SU-DHL-6 (cell line): ENCODE results near the gene MGAT1.

Experiments used
- H2AFZ ChIP-seq: fragments of 200-600 bp; sonication (generic); 2 replicates; pipeline ENCODE4 v1.6.1; 2014; ENCODE audit warnings: low read depth, mild to moderate bottlenecking, moderate library complexity, mixed read lengths, antibody characterized with exemption, low read length; ENCODE audit not compliant: severe bottlenecking
- H3F3A ChIP-seq: fragments of 200-600 bp; shearing (Covaris generic); 2 replicates; pipeline ENCODE4 v1.6.0; 2016; ENCODE audit warnings: antibody characterized with exemption, mild to moderate bottlenecking; ENCODE audit not compliant: insufficient read depth
- H3K27ac ChIP-seq: fragments of 200-600 bp; sonication (generic); 2 replicates; pipeline ENCODE4 v1.5.1; 2016; ENCODE audit warnings: low read depth, mild to moderate bottlenecking, low read length, moderate library complexity, mixed read lengths
- H3K27me3 ChIP-seq: fragments of 200-600 bp; sonication (generic), shearing (Covaris generic); 2 replicates; pipeline ENCODE4 v1.6.0; 2014; ENCODE audit warnings: mild to moderate bottlenecking, low read length
- H3K36me3 ChIP-seq: fragments of 200-600 bp; sonication (generic); 2 replicates; pipeline ENCODE4 v1.6.1; 2014; ENCODE audit warnings: mild to moderate bottlenecking, low read length, mixed read lengths
- H3K4me2 ChIP-seq: fragments of 300-600, 200-600 bp; shearing (Covaris generic), sonication (generic); 2 replicates; pipeline ENCODE4 v1.6.0; 2014; ENCODE audit warnings: low read length, low read depth, mild to moderate bottlenecking; ENCODE audit not compliant: poor library complexity, severe bottlenecking
- H3K4me3 ChIP-seq: fragments of 200-600 bp; sonication (generic); 2 replicates; pipeline ENCODE4 v1.5.1; 2014; ENCODE audit warnings: antibody characterized with exemption, low read length, mild to moderate bottlenecking, mixed read lengths; ENCODE audit not compliant: insufficient read depth, poor library complexity, severe bottlenecking
- H3K79me2 ChIP-seq: fragments of 200-600 bp; sonication (generic); 2 replicates; pipeline ENCODE4 v1.6.1; 2014; ENCODE audit warnings: mild to moderate bottlenecking, low read length, moderate library complexity; ENCODE audit not compliant: insufficient read depth
- H3K9ac ChIP-seq: fragments of 200-600 bp; sonication (generic); 2 replicates; pipeline ENCODE4 v1.7.0; 2014; ENCODE audit warnings: mild to moderate bottlenecking, low read length
- H3K9me2 ChIP-seq: fragments of 200-600 bp; sonication (generic); replicated peaks from 2 replicates; pipeline ENCODE4 v1.6.1; 2014; ENCODE audit warnings: low read length; ENCODE audit not compliant: insufficient read depth
- H3K9me3 ChIP-seq: fragments of 200-600 bp; sonication (generic); 2 replicates; pipeline ENCODE4 v1.6.1; 2014; ENCODE audit warnings: low read length, mixed read lengths; ENCODE audit not compliant: insufficient read depth
- H4K20me1 ChIP-seq: fragments of 200-600 bp; sonication (generic); 2 replicates; pipeline ENCODE4 v1.6.1; 2014; ENCODE audit warnings: low read depth, mild to moderate bottlenecking, antibody characterized with exemption, low read length, moderate library complexity, mixed read lengths
- EZH2phosphoT487 ChIP-seq: fragments of 200-600 bp; sonication (generic), shearing (Covaris generic); conservative IDR thresholded peaks from 2 replicates; pipeline ENCODE4 v1.6.1; 2018; ENCODE audit warnings: mild to moderate bottlenecking, antibody characterized with exemption, low read length, moderate library complexity, mixed read lengths
- TF ChIP-seq, protein P1 (sequence below): fragments of 200-600 bp; sonication (generic); IDR thresholded peaks from one replicate; pipeline ENCODE4 v1.5.1; 2017; ENCODE audit warnings: antibody characterized with exemption, mild to moderate bottlenecking, low read length, moderate library complexity; ENCODE audit not compliant: insufficient read depth, poor library complexity, severe bottlenecking

Gene MGAT1

DNA sequence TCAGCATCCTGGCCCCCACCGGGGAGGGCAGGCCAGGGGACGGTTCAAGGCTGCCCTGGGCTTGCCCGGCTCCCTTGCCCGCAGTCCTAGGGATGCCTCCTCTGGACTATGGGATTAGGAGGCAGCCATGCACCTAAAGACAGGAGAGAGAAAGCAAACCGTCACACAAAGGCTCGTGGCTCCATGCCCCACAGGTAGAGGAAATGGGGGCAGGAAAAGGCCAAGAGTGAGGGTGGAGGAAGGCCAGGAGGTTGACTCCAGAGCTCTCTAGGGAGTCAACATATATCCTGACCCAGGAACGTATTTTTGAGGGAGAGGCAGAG lies 9.7 kb downstream of the MGAT1 start:
- H4K20me1 ChIP-seq, result peaks cover 6% of the 10 kb centered on the region; the same call in 1 of the 2 replicates
- H3K36me3 ChIP-seq, result 0 out of 2 replicates have a peak, but pooled peaks cover 2% of the 10 kb centered on the region
- no peak overlapping the region for H3K9ac ChIP-seq
- H3K27ac ChIP-seq, result no peak overlapping the region
- H3K9me2 ChIP-seq, result no peaks in the 10 kb centered on the region
- peaks cover 43% of the 10 kb centered on the region for H3K79me2 ChIP-seq
- no peaks in the 10 kb centered on the region for H3K9me3 ChIP-seq
- no peak overlapping the region for H3K4me2 ChIP-seq
- no peak overlapping the region for H2AFZ ChIP-seq
- H3K4me3 ChIP-seq, result no peak overlapping the region
- H3F3A ChIP-seq, result no peaks in the 10 kb centered on the region; the same call in 1 of the 2 replicates
- no peak for TF ChIP-seq EZH2phosphoT487
- TF ChIP-seq, protein P1, sequence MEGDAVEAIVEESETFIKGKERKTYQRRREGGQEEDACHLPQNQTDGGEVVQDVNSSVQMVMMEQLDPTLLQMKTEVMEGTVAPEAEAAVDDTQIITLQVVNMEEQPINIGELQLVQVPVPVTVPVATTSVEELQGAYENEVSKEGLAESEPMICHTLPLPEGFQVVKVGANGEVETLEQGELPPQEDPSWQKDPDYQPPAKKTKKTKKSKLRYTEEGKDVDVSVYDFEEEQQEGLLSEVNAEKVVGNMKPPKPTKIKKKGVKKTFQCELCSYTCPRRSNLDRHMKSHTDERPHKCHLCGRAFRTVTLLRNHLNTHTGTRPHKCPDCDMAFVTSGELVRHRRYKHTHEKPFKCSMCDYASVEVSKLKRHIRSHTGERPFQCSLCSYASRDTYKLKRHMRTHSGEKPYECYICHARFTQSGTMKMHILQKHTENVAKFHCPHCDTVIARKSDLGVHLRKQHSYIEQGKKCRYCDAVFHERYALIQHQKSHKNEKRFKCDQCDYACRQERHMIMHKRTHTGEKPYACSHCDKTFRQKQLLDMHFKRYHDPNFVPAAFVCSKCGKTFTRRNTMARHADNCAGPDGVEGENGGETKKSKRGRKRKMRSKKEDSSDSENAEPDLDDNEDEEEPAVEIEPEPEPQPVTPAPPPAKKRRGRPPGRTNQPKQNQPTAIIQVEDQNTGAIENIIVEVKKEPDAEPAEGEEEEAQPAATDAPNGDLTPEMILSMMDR, result no peak
- no peaks in the 10 kb centered on the region for H3K27me3 ChIP-seq

DNA sequence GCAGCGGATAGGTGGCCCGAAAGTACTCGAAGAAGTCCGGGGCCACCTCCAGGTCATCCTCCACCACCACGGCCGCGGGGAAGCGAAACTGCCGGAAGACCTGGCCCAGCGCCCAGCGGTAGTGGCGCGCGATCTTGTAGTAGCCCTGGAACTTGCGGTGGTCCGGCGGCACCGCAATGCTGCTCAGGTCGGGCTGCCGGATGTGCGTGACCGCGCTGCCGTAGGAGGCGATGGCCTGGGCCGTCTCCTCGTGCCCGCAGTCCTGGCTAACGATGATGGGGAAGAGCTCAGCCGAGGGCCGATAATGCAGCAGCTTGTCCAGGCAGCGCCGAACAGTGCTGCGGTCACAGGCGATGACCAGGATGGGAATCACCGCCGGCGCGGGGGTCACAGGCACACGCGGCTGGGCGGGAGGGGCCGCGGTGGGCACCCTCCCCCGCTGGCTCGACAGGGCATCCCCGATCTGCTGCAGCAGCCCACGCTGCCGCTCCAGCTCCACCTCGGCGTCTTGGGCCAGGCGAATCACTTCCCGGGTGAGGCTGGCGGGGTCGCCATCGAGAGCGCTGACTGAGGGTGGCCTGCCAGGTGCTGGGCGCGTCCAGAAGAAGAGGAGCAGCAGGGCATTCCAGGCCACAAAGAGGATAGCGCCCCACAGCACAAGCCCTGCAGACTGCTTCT lies 10.2 kb downstream of the MGAT1 start:
- no peak overlapping the region for H3K4me3 ChIP-seq
- H4K20me1 ChIP-seq, result peaks cover 6% of the 10 kb centered on the region; the same call in 1 of the 2 replicates
- no peak overlapping the region for H3K27ac ChIP-seq
- H3F3A ChIP-seq, result no peaks in the 10 kb centered on the region; the same call in 1 of the 2 replicates
- TF ChIP-seq EZH2phosphoT487, result no peak
- TF ChIP-seq, protein P1, result no peak
- no peaks in the 10 kb centered on the region for H3K27me3 ChIP-seq
- H3K9me2 ChIP-seq, result no peaks in the 10 kb centered on the region
- H3K9me3 ChIP-seq, result no peaks in the 10 kb centered on the region
- 0 out of 2 replicates have a peak, but pooled peaks cover 2% of the 10 kb centered on the region for H3K36me3 ChIP-seq
- no peak overlapping the region for H3K9ac ChIP-seq
- no peak overlapping the region for H2AFZ ChIP-seq
- no peak overlapping the region for H3K4me2 ChIP-seq
- peaks cover 38% of the 10 kb centered on the region for H3K79me2 ChIP-seq

- no peaks in the 10 kb centered on the region for H3K9me2 ChIP-seq
- no peak overlapping the region for H3K9ac ChIP-seq
- peaks cover 6% of the 10 kb centered on the region; the same call in 1 of the 2 replicates for H4K20me1 ChIP-seq
- peaks cover 33% of the 10 kb centered on the region for H3K79me2 ChIP-seq
- H2AFZ ChIP-seq, result no peak overlapping the region
- no peak overlapping the region for H3K4me3 ChIP-seq
- no peaks in the 10 kb centered on the region for H3K27me3 ChIP-seq
- no peak overlapping the region for H3K4me2 ChIP-seq
- H3F3A ChIP-seq, result no peaks in the 10 kb centered on the region; the same call in 1 of the 2 replicates
- no peak overlapping the region for H3K27ac ChIP-seq
- TF ChIP-seq, protein P1, result no peak
- TF ChIP-seq EZH2phosphoT487, result no peak
- 0 out of 2 replicates have a peak, but pooled peaks cover 2% of the 10 kb centered on the region for H3K36me3 ChIP-seq
- H3K9me3 ChIP-seq, result no peaks in the 10 kb centered on the region
These were observed 10.9 kb downstream of the MGAT1 start for GRCh38 chr5:180791611-180792213.
